ENCODE measurements around the gene LYPD1. TPM values are rescaled to one million over a fixed set of nuclear protein-coding genes. Genes with fewer than 3 reads are reported as not detected.

LYPD1 gene
- total and polyA plus RNA-seq, 9 of the 15 experiments (the other 6 are each of a cell fraction or from before 2014, with no cell fraction given): not detected

GRCh38 chr2:132638313-132639040 lies 31.5 kb downstream of the LYPD1 start:
- POLR2A ChIA-PET: no interaction called here
- 0% methylated on average over 5 of the region's 5 CpGs for WGBS (ENCODE audit: insufficient coverage, low coverage, missing lambda C conversion rate)

GRCh38 chr2:132636346-132636745 lies 33.7 kb downstream of the LYPD1 start:
- no peak overlapping the region for H3K27ac ChIP-seq (ENCODE audit: extremely low read depth, low read depth, low read length)
- CTCF ChIA-PET (ENCODE audit: low intra/inter-chr PET ratio): no interaction called here
- no TSS peak for BruUV-seq (replicated peaks)
- 0% methylated on average over 1 of the region's 1 CpG for WGBS (ENCODE audit: insufficient coverage, low coverage, missing lambda C conversion rate)
- H3K4me1 ChIP-seq (replicated peaks in 1 of 2; ENCODE audit: control insufficient read depth in 2 of 2, insufficient read depth in 2 of 2, low read length in 2 of 2): no peaks in the 10 kb centered on the region
- POLR2A ChIA-PET: no interaction called here
- no peak overlapping the region for H3K9ac ChIP-seq (ENCODE audit: insufficient read depth in 1 of 2, low read depth in 2 of 2, low read length in 2 of 2)
- no peak overlapping the region for H3K4me3 ChIP-seq
- H3K4me2 ChIP-seq (ENCODE audit: insufficient read depth, low read length): no peak overlapping the region
- no peak for TF ChIP-seq USF2 (CRISPR knock-in tag; IDR thresholded peaks at IDR 0.05)
- TF ChIP-seq HNRNPL (IDR thresholded peaks at IDR 0.05; ENCODE audit: low read depth, low read length): no peak
- TF ChIP-seq ZNF668 (CRISPR knock-in tag; IDR thresholded peaks at IDR 0.05): no peak
- TF ChIP-seq, protein P1, sequence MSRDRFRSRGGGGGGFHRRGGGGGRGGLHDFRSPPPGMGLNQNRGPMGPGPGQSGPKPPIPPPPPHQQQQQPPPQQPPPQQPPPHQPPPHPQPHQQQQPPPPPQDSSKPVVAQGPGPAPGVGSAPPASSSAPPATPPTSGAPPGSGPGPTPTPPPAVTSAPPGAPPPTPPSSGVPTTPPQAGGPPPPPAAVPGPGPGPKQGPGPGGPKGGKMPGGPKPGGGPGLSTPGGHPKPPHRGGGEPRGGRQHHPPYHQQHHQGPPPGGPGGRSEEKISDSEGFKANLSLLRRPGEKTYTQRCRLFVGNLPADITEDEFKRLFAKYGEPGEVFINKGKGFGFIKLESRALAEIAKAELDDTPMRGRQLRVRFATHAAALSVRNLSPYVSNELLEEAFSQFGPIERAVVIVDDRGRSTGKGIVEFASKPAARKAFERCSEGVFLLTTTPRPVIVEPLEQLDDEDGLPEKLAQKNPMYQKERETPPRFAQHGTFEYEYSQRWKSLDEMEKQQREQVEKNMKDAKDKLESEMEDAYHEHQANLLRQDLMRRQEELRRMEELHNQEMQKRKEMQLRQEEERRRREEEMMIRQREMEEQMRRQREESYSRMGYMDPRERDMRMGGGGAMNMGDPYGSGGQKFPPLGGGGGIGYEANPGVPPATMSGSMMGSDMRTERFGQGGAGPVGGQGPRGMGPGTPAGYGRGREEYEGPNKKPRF (IDR thresholded peaks at IDR 0.05; ENCODE audit: low read depth, low read length): no peak
- TF ChIP-seq ZBTB8A (IDR thresholded peaks at IDR 0.05; ENCODE audit: partially characterized antibody): no peak
- no peak for ATAC-seq
- H2AFZ ChIP-seq (ENCODE audit: low read depth, low read length): no peak overlapping the region
- H3K79me2 ChIP-seq (ENCODE audit: control insufficient read depth, insufficient read depth, low read length): no peaks in the 10 kb centered on the region
- no peaks in the 10 kb centered on the region for H4K20me1 ChIP-seq (replicated peaks; ENCODE audit: control insufficient read depth, insufficient read depth, low read length)
- intact Hi-C loops (cut with micrococcal nuclease): no loop called here
- no peaks in the 10 kb centered on the region for H3K27me3 ChIP-seq (ENCODE audit: control insufficient read depth in 2 of 2, insufficient read depth in 2 of 2, low read length in 2 of 2)
- in situ Hi-C loops (cut with MboI): no loop called here
- no peak for FAIRE-seq
- no peaks in the 10 kb centered on the region for H3K9me1 ChIP-seq (ENCODE audit: control insufficient read depth, insufficient read depth, low read length)
- no peak for DNase-seq (ENCODE audit: extremely low read depth in 1 of 4, low spot score in 3 of 4)
- no peaks in the 10 kb centered on the region for H3K36me3 ChIP-seq (ENCODE audit: control insufficient read depth, insufficient read depth, low read length)
- no peaks in the 10 kb centered on the region for H3K9me3 ChIP-seq (replicated peaks; ENCODE audit: control insufficient read depth, insufficient read depth, low read depth, low read length)

More at GRCh38 chr2:132638313-132639040, 31.5 kb downstream of the LYPD1 start:
- Histone ChIP-seq H3K4me1 (replicated peaks in 1 of 2; ENCODE audit: control insufficient read depth in 2 of 2, insufficient read depth in 2 of 2, low read length in 2 of 2) (no peaks in the 10 kb centered on the region), H4K20me1 (replicated peaks; ENCODE audit: control insufficient read depth, insufficient read depth, low read length) (no peaks in the 10 kb centered on the region), H2AFZ (ENCODE audit: low read depth, low read length) (no peak overlapping the region), H3K4me3 (no peak overlapping the region), H3K79me2 (ENCODE audit: control insufficient read depth, insufficient read depth, low read length) (no peaks in the 10 kb centered on the region), H3K27me3 (ENCODE audit: control insufficient read depth in 2 of 2, insufficient read depth in 2 of 2, low read length in 2 of 2) (no peaks in the 10 kb centered on the region), H3K9ac (ENCODE audit: insufficient read depth in 1 of 2, low read depth in 2 of 2, low read length in 2 of 2) (no peak overlapping the region), H3K9me3 (replicated peaks; ENCODE audit: control insufficient read depth, insufficient read depth, low read depth, low read length) (no peaks in the 10 kb centered on the region), H3K9me1 (ENCODE audit: control insufficient read depth, insufficient read depth, low read length) (no peaks in the 10 kb centered on the region), H3K27ac (ENCODE audit: extremely low read depth, low read depth, low read length) (no peak overlapping the region), H3K4me2 (ENCODE audit: insufficient read depth, low read length) (no peak overlapping the region), H3K36me3 (ENCODE audit: control insufficient read depth, insufficient read depth, low read length) (no peaks in the 10 kb centered on the region)
- no peak for ATAC-seq
- in situ Hi-C loops (cut with MboI): no loop called here
- no TSS peak for BruUV-seq (replicated peaks)
- no peak for DNase-seq (ENCODE audit: extremely low read depth in 1 of 4, low spot score in 3 of 4)
- no peak for FAIRE-seq
- intact Hi-C loops (cut with micrococcal nuclease): no loop called here
- CTCF ChIA-PET (ENCODE audit: low intra/inter-chr PET ratio): no interaction called here
- TF ChIP-seq E2F3 (CRISPR knock-in tag; IDR thresholded peaks at IDR 0.05): no peak
- no peak for TF ChIP-seq ZFPM2 (CRISPR knock-in tag; IDR thresholded peaks at IDR 0.05)
- no peak for TF ChIP-seq DNMT1 (IDR thresholded peaks at IDR 0.05)
